GM20000 (cell line): Measurements from ENCODE around the gene FAM174C.

Source experiments
- DNase-seq: peaks from one replicate; pipeline ENCODE4 v3.0.0; 2012; ENCODE audit warnings: low spot score
- TF ChIP-seq, protein P1 (sequence below): IDR thresholded peaks from 2 replicates; pipeline ENCODE4 v1.5.1; 2012; ENCODE audit warnings: mild to moderate bottlenecking, control low read depth; ENCODE audit errors: extremely low read depth, missing control alignments

Gene FAM174C

GRCh38 chr19:1272423-1273262 is 2.7 kb upstream of the FAM174C start:
- DNase-seq = no peak
- TF ChIP-seq, protein P1, sequence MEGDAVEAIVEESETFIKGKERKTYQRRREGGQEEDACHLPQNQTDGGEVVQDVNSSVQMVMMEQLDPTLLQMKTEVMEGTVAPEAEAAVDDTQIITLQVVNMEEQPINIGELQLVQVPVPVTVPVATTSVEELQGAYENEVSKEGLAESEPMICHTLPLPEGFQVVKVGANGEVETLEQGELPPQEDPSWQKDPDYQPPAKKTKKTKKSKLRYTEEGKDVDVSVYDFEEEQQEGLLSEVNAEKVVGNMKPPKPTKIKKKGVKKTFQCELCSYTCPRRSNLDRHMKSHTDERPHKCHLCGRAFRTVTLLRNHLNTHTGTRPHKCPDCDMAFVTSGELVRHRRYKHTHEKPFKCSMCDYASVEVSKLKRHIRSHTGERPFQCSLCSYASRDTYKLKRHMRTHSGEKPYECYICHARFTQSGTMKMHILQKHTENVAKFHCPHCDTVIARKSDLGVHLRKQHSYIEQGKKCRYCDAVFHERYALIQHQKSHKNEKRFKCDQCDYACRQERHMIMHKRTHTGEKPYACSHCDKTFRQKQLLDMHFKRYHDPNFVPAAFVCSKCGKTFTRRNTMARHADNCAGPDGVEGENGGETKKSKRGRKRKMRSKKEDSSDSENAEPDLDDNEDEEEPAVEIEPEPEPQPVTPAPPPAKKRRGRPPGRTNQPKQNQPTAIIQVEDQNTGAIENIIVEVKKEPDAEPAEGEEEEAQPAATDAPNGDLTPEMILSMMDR = no peak

GRCh38 chr19:1273263-1274041 is 1.9 kb upstream of the FAM174C start:
- DNase-seq = no peak

DNA sequence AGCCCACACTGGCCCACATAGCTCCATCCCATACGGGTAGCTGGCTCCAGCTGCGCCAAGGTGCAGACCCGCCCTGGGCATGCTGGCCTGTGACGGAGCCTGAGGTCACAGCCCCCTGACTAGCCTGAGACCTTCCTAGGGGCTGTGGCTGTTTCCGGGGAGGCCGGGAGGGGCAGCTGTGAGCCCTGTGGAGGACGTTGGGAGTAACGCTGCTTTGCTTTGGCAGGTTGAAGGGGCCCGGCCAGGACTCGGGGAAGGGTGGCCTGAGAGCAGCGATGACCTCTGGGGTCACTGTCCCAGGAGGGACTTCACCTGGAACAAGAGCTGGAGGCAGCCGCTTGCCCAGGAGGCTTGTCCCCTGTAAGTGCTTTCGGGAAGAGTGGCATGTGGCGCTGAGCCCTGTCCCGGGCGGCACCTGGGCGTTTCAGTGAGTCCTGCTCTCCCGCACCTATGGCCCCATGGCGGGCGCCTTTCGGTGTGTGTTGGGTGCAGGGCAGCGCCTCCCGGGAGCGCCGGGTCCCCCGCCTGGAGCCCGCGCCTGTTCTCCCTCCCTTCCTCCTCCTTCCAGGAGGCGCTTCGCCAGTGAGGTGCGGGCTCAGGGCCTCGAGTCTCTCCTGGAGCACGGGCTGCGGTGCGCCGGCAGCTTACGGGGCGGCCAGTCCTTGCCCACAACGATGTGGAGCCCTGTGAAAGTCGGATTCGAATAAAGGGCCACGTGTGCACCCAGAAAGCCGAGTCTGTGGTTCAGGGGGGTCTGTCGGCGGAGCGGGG is 1.1 kb upstream of the FAM174C start:
- no peak for DNase-seq
- TF ChIP-seq, protein P1 = no peak

More at GRCh38 chr19:1273263-1274041, 1.9 kb upstream of the FAM174C start:
- TF ChIP-seq, protein P1 = no peak

DNA sequence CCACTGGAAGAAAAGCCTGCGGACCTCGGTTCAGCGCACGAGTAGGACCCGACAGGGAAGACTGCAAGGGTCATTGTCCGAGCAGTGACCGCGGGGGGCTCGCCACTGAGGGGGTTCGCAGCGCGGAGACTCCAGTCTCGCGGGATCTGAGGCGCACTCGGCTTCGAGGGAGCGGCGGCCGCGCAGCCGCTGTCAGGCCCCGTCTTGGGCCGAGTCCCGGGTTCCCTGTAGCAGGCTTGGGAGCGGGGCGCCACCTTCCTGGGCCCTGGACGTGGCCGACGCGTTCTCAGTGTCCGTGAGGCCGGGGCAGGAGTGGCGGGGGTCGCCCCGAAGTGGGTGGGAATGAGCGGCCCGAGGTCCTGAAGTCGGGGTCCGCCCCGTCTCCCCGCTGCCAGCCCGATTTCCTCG is 474 bp upstream of the FAM174C start:
- DNase-seq = no peak
- TF ChIP-seq, protein P1 = no peak

GRCh38 chr19:1275976-1276627 is 772 bp downstream of the FAM174C start:
- TF ChIP-seq, protein P1 = no peak
- no peak for DNase-seq

DNA sequence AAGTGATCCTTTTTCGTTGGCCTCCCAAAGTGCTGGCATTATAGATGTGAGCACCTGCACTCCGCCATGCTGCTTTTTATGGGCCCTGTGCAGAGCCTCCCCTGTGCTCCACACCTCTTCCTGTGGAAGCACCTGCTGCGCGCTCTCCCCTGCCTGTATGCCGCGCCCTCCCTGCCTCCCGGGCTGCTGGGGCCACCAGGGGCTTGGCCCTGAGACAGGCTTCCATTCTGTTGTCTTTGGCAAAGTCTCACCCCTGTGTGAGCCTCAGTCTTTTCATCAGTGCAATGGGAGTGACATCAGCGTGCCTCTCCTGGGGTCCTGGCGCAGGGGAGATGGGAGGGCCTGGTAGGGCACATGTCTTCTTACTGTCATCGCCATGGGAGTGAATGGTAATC is 1.3 kb downstream of the FAM174C start:
- DNase-seq = no peak
- TF ChIP-seq, protein P1 = no peak
